HG03045 (cell line): Measurements from ENCODE around the gene PSME3IP1.
"Not testable (repeated sequence)": the region's sequence is repeated elsewhere in the genome, so short reads cannot be mapped to it uniquely, and the experiment has no call there.

Experiments used
- ATAC-seq: cut with Tn5 transposase; IDR thresholded peaks from one replicate; pipeline ENCODE4 v1.9.1; 2021; ENCODE audit warnings: mild to moderate bottlenecking, moderate library complexity; ENCODE audit not compliant: unreplicated experiment

The PSME3IP1 gene

DNA sequence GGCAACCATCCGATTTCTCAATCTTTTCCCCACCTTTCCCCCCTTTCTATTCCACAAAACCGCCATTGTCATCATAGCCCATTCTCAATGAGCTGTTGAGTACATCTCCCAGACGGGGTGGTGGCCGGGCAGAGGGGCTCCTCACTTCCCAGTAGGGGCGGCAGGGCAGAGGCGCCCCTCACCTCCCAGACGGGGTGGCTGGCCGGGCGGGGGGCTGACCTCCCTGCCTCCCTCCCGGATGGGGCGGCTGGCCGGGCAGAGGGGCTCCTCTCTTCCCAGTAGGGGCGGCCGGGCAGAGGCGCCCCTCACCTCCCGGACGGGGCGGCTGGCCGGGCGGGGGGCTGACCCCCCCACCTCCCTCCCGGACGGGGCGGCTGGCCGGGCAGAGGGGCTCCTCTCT is 14.5 kb upstream of the PSME3IP1 start:
- ATAC-seq = not testable (repeated sequence)

DNA sequence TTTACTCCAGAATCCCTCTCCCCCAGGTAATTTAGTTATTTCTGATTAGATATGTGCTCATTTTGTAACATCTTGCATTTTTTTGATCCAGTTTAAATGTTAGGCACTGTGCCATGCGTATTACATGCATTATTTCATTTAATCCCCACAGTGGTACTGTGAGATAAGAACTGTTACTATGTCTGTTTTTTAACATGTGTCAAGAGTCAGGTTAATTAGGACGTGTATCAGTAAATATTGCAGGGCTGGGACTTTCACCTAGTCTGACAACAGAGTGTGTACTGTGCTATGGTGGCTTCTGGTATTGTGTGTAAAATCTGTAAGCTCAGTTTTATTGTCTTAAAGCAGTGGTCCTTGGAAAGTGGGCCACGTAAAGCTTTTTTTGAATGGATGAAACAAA is 10.9 kb upstream of the PSME3IP1 start:
- ATAC-seq = no peak

DNA sequence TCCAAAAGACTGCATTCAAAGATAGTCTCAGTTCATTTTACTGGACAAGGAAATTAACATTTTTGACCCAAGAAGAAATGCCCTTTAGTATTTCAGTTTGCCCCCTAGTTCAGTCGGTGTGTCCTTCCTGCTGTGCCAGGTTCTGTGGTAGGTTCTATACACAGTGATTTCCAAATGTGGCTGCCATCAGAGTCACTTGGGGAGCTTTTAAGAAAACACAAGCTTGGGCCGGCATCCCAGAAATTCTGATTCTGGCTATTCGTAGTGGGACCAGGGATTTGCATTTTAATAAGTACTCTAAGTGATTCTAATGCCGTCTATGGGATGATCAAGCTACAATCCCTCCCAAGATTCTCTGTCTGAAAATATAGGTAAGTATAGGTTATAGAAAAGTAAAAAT is 10.4 kb upstream of the PSME3IP1 start:
- no peak for ATAC-seq

DNA sequence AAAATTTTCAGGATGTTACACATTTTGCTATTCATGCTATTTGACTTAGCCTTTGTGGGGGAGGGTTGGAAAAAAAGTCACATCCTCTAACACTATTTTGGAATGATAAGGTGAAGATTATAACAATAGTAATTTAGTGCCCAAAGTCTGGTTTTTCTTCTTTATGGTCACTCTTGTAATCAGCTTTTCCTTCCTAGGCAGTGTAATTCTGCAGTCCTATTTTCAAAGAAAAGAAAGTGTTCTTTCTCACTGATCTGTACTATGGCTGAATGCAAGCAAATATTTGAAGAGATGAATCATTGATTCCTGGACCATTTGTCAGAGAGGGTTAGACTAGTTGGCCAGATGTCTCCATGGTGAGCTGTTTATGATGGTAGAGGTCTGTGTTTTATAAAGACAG is 8.7 kb upstream of the PSME3IP1 start:
- ATAC-seq = no peak

DNA sequence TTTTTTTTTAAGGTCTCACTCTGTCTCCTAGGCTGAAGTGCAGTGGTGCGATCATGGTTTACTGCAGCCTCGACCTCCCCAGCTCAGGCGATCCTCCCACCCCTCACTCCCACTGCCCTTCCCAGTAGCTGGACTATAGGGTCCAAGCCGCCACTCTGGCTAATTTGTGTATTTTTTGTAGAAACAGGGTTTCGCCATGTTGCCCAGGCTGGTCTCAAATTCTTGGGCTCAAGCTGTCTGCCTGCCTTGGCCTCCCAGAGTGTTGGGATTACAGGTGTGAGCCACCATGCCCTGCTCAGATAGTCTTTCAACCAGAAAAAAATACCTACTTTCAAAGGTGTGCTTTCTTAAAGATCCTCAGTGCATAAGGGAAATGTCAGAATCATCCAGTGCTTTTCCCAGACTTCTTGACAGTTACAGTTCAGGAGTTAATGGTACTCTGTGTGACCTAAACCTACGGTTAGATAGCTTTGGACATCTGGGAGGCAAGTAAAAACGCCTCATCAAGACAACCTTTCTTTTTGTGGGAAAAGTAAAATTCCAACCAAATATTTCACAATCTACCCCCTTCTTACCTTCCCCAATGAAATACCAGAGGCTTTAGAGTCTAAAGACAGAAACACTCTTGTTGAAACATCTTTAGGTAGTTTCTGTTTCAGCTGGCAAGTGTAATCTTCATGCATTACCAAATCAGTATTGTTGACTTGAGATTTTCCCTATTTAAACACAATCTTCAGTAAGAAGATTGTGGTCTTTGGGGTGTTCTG is 7.1 kb upstream of the PSME3IP1 start:
- ATAC-seq = no peak

DNA sequence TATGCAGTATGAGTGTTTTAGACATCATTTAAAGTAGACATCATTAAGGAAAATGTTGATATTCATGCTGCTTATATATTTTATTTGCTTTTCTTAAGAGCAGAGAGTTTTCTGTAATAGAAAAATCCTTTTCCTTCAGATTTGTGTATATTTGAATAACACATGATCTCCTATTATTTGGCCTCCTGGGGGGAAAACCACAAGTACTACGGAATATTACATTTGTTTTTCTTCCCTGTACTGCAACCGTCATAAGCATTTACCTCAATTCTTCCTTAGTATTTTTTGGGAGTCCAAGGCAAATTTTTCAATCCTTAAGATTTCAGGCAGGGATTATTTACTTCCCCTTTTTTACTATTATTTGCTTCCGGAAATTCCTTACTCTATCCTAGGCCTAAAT is 6.3 kb upstream of the PSME3IP1 start:
- no peak for ATAC-seq

DNA sequence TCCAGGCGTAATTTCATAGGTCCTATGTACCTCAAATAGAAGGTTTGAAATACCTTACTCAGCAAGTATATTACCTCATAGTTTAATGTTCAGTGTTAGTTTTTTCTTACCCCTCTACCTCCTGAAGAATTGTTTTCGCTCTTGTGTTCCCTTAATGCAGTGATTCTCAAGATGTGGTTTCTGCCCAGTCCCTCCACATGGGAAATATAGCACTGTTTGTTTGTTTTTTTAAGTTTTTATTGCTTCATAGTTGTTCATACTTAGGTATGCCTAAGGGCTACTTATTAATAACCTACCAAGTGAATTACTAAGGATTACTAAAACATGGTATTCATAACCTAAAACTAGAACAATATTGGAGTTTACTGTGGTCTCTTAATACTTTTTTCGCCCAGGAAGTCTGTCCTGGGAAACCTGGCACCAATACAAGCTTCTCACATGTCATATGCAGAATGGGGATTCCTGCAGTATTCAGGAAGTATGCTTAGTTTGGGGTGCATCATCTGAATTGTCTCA is 5.3 kb upstream of the PSME3IP1 start:
- ATAC-seq = no peak

DNA sequence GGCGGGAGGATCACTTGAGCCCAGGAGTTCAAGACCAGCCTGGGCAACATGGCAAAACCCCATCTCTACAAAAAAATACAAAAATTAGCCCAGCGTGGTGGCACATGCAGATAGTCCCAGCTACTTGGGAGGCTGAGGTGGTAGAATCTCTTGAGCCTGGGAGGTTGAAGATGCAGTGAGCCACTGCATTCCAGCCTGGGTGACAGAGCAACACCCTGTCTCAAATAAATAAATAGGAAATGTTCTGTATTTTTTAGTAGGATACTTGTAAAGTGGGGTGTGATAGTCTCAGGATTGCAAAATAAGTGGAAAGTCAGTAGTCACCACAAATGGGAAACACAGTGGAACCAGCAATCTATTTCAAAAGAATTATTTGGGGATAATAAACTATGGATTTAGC is 4.3 kb upstream of the PSME3IP1 start:
- ATAC-seq = no peak

DNA sequence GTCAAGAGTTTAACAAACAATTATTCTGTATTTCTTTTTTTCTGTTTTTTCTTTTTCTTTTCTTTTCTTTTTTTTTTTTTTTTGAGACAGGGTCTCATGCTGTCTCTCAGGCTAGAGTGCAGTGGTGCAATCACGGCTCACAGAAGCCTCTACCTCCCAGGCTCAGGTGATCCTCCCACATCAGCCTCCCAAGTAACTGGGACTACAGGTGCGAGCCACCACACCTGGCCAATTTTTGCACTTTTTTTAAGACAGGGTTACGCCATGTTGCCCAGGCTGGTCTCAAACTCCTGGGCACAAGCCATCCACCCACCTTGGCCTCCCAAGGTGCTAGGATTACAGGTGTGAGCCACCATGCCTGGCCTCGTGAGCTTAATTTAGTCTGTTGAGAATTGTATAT is 3.7 kb upstream of the PSME3IP1 start:
- not testable (repeated sequence) for ATAC-seq

DNA sequence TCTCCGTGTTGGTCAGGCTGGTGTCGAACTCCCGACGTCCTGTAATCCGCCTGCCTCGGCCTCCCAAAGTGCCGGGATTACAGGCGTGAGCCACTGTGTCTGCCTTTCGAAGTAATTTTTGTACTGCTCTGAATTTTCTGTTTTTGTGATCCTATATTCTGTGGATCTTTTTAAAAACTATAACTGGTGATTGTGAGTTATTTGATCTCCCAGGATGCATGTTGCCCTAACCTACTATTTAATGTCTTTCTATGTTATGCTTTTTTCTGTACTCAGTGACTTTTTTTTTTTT is 2.8 kb upstream of the PSME3IP1 start:
- ATAC-seq = no peak

DNA sequence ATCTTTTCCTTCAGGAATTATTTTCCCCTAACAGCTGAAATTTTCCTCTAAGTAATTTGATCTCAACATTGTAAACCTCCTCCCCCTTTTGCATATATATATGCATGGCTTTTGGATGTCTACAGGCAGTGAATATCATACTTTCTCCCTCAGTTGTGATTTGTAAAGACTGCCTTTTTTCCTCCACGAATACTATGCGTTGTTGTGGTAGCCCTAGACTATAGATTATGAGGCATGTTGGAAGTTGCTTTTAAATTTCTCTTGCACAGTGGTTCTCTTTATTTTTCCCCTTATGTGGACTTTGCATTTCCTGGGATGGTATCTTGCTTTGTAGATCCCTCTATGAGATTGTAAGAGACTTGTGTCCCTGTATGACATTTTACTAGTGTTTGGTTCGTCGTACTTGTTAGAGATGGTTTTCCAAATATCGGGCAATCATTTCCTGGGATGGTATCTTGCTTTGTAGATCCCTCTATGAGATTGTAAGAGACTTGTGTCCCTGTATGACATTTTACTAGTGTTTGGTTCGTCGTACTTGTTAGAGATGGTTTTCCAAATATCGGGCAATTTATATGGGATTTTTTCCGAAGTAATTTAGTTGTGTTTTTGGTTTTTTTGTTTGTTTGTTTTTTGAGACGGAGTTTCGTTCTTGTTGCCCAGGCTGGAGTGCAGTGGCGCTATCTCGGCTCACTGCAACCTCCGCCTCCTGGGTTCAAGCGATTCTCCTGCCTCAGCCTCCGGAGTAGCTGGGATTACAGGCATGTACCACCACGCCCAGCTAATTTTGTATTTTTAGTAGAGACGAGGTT is 2.3 kb upstream of the PSME3IP1 start:
- not testable (repeated sequence) for ATAC-seq

DNA sequence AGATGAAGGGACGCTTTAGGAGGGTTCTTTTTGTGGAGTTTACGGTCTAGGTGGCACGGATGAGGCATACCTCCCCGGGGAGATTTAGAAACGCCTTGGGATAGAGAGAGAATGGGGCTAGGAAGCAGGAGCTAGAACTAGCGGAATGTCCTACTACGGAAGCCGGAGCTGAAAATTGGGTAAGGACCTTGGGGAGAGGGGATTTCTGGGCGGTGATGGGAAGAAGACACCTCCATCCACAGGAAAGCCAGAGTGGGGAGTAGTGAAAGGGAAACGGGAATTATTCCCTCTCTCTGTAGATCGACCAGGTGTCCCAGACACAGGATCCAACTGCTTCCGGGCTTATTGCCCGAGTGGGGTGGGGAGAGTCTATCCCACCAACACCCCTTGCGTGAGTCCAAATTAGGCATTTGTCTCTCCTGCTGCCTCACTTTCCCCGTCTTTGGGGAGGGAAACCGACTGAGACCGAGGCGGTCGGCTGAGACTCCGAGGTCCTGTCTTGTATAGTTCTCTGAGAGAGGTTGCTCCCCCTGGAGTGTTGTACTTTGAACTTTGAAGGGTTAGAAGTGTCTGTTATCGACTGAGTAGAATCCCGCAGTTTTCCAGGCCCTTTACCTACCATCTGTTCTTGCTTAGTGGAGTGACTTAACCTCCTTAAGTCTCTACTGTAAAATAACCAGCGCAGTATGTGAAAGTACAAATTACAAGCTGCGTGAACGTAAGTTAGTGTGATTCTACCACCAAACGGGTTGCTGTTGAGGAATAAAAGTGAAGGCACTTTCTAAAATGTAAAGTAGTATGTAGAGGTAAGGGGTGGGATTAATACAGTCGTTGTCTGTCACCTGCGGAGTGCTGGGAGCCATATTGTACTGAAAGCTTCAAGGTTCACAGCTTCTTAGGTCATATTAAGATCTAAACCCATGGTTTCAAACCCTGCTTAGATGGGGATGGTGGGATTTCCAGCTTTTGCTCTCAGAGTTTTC is 1.3 kb upstream of the PSME3IP1 start:
- ATAC-seq = no peak

DNA sequence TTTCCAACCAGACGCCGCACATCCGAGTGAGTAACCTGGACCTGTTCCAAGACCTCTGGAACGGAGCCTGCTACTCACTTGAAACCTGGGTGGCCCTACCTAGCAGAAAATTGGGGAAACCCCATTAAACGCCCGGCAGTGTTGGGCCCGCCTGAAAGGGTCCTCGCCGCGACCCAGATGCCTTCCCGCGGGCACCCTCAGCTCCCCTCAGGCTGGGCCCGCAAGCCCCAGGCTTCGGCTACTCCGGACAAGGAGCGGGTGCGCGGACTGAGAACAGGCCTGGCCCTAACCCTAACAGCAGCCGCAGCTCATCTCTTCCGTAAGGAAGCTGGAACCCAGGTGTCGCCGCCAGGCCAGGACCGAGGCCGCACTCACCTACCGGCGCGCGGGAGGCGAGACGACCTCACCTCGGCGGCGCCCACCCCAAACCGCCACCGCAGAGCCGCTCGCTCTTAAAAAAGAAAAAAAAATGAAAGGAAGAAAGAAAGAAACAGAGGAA is 344 bp downstream of the PSME3IP1 start:
- peak; percentile 35 for ATAC-seq

DNA sequence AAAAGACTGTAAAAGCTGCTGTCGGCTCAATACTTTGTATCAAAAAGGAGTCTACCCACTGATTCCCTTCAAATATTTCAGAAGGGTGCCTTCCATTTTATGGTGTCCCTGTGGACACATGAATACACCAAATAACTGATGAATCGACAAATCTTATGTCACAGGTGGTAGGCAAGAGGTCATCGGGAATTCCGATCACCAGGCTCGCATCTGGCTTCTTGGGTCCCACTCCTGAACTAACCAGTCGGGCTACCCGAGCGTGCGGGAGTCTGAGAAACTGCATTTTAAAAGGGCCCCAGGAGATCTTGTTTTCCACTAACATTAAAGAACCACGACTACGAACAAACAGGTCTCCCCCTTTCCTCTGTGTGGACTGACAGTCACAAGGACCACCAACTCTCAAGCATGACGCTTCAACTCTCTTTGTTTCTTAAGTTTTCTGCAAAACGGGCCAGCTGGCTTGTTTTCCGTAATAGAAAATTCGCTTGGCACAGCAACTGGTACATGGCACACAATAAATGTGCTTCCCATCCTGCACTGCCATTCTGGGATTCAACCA is 873 bp downstream of the PSME3IP1 start:
- no peak for ATAC-seq

DNA sequence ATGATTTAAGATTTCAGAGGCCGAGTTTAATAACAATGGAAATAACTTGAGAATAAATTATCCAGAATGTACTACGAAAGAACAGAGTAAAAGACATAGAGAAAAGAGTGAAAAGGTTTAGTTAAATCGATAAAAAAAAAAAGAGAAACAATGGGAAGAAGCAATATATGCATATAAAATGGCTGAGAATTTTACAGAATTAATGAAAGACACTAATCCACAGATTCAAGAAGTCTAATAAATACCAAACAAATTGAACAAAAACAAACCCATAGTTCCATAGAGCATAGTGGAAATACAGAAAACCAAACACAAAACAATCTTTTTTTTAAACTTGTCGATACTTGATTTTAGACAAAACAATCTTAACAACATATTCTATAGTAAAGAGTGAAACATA is 1.7 kb downstream of the PSME3IP1 start:
- no peak for ATAC-seq

DNA sequence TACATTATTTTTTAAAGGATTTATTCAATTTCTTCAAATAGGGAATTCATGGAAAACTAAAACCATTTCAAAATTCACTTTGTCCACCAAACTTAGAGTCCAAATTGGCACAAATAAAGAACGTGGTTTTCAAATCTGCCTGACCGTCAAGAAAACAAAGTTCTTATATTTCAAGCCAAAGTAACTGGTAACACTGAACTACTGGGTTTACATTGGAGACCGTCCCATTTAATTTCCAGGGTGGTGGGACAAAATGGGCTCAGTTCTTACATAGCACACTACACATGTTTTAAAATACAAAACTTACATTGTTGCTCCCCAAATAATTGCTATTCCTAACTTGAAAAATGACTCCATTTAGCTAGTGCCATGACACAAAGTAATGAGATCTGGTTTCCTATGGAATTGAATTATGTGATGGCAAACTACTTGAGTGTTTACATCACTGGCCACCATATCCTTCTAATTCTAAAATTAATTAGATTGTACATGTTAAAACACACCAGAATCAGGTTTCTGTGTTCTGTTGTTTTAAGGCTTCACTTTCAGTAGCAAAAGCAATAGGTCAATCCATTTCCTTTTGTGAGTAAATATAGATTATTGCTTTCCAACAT is 6.5 kb downstream of the PSME3IP1 start:
- ATAC-seq = no peak

DNA sequence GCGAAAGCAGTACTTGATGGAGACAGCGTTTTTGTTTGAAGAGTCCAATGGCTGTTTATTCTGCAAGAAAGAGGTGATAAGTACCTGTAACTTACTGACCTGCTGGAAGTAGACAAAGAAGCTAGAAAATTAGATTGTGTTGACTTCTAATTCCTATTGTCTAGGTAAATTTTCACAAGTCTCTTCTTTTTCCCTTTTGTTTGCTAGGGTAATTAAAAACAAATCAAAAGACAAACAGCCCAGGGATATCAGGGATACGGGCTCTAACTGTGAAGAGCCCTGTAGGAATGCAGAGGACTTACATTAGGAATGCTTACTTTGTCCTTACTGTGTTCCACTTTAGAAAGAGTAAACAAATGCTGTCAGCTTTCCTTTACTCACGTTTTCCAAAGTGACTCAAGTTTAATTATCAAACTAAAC is 7.0 kb downstream of the PSME3IP1 start:
- ATAC-seq = no peak

DNA sequence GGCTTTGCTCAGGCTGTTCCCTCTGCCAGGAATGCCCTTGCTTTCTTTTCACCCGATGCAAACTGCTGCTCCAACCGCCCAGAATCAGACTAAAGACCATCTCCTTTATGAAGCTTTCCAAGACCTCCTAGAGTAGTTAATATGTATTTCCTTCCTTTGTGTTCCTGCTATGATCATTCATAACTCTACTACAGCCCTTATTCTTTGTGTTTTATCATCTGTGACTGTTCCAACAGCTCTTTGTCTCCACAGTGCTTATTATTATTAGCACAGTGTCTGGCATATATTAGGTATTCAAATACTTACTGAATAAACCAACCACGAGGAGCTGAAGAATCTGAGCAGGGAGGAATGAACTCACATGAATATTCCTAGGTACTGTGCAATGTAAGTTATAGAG is 7.6 kb downstream of the PSME3IP1 start:
- no peak for ATAC-seq

DNA sequence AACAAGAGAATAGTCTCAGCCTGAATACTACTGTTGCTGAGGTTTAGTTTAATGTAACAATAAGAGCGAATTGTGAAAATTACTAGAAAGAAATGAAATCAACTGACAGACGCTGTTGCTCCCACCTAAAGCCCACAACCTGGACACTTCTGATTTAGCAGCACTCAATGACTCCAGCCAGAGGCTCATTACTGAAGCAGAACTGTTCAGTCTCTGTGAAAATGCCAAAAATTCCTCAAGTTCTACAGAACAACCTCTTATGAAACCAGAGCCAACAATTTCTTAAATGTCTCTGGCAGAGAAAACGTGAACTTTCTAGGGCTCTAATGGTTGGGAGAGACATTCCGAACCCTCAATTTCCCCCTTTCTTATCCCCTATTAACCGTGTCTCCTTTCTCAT is 9.9 kb downstream of the PSME3IP1 start:
- ATAC-seq = no peak

DNA sequence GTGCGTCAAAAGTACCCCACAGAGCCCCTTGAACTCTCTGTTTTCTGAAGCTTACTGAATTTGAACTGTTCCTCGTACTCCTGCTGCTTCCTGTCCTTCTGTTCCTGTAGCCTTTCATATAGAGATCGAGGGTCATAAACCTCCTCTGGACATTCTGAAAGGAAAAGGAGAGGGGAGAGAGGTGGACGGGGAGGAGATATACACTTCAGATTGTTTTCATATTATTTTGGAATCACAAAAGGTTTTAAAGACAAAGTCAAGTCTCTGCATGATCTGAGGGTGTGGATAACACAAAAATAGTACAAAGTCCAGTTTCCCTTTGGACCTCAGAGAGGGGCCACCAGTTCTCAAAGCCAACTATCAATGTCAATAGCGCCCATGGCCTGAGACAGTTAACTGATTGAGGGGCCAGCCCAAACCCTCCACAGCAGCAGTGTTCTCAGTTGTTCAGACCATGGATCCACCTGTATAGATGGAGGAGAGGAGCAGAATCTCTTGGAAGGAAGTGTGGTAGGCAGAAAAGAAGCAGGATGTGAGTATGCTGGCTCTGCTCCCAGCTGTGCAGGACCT is 13.0 kb downstream of the PSME3IP1 start:
- ATAC-seq = no peak
